GM18519 (cell line): ENCODE data around the gene ITPR3.
"Not testable (repeated sequence)": the region's sequence is repeated elsewhere in the genome, so short reads cannot be mapped to it uniquely, and the experiment has no call there.

ENCODE experiments used
- ATAC-seq: cut with Tn5 transposase; IDR thresholded peaks from one replicate; pipeline ENCODE4 v1.9.1; 2021; ENCODE audit warnings: mild to moderate bottlenecking, moderate library complexity; ENCODE audit not compliant: unreplicated experiment, low FRiP score

The ITPR3 gene

GRCh38 chr6:33590531-33591198, 30.5 kb upstream of the ITPR3 start:
- no peak for ATAC-seq

DNA sequence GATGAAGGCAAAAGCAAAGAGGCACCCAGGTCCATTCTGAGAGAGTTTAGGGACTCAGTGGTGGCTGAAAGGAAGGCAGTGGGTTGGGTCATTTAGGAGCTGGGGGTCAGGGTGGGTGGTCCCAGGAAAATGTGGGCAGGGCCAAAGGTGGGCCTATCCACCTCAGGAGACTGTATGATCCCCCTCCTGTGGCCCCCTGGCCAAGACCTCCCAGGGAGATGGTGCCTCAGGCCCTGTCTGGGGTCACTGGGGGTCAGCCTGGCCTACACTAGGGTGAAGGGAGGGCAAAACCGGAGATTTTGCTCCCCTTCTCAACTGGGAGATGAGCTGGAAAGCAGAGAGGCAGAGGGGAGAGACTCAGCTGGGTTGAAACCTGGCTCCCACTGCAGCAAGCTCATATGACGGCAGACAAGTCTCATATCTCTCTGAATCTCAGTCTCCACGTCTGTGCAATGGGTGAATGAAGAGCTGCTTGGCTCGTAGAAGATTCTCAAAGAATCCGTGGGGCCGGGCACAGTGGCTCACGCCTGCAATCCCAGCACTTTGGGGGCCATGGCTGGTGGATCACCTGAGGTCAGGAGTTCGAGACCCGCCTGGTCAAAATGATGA, 29.6 kb upstream of the ITPR3 start:
- ATAC-seq: no peak

GRCh38 chr6:33592280-33592594, 28.9 kb upstream of the ITPR3 start:
- no peak for ATAC-seq

DNA sequence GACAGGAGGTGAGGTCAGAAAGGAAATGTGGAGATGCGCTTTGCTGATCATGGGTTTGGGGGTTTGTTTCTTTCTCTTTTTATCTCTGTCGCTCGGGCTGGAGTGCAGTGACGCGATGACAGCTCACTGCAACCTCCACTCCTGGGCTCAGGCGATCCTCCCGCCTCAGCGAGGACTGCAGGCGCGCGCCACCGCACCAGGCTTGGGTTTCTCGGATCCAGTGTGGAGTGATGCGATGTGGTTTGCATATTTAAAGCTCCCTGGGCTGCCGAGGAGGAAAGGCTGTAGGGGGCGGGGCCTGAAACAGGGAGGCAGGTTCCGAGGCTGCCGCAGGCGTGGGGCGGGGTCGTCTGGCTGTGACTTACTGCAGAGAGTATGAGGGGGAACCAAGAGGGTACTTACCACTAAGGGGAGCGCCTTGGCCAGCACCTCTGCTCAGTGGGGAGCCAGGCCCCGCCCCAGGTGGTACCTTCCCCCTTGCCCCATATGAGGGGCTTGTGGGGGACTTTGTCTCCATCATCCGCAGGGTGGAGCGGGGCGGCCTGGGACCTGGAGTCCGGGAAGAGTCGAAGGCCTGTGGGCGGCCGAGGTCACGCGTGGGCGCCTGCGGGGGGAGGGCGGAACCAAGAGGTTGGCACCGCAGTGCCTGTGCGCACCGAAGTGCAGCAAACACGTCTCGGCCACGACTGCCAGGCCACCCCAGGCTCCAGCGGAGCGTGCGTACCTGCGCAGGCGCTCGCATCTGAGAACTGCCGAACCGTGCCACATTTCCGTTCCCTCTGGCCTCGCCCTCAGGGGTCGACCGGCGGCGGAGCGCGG, 28.3 kb upstream of the ITPR3 start:
- no peak for ATAC-seq

- ATAC-seq: no peak
Observed at GRCh38 chr6:33593414-33593727, 27.8 kb upstream of the ITPR3 start.

- ATAC-seq: no peak
Observed at GRCh38 chr6:33595001-33595846, 25.9 kb upstream of the ITPR3 start.

DNA sequence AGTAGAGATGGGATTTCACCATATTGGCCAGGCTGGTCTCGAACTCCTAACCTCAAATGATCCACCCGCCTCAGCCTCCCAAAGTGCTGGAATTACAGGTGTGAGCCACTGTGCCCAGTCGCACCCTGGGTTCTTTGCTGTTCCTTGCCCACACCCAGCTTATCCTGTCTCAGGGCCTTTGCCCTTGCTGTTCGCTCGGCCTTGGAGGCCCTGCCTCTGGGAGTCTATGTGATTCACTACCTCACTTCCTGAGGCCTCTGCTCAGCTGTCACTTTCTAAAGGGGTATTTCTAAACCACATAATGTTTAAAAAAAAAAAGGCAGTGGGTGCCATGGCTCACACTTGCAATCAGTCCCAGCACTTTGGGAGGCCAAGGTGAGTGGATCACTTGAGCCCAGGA, 24.2 kb upstream of the ITPR3 start:
- not testable (repeated sequence) for ATAC-seq

- ATAC-seq: no peak
Observed at GRCh38 chr6:33597551-33598322, 23.4 kb upstream of the ITPR3 start.

DNA sequence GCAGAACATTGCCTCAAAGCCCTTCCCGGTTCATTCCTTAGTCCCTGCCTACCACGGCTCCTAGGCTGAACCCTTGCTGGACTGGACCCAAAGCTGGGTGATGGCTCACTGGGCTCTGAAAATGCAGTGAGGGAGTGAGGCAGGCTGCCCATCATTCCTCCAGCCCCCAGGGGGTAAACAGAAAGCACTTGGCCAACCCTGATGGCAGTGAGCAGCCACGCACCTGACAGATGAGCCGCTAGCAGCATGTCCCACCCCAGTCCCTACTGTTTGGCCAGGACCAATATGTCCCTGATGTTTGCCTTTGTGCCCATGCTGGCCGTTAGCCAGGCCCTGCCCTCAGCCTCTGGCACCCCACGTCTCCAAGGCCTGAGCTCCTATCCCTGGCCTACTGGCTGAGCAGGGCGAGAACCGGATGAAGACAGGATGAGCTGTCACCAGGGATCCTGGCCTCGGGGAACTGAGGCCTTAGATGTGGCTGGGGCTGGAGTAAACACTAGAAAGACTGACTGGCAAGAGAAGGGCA, 21.6 kb upstream of the ITPR3 start:
- no peak for ATAC-seq

DNA sequence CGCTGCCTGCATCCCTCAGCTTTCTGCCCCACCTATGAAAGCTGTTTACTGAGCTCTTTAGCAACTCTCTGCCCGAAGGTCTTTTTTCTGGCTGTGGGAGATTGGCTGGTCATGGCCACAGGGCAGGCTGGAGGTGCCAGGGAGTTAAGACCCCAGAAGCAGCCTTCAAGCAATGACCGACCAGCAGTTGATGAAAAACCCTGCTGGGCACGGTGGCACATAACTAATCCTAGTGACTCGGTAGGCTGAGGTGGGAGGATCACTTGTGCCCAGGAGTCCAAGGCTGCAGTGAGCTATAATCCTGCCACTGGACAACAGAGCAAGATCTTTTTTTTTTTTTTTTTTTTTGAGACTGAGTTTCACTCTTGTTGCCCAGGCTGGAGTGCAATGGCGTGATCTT, 20.4 kb upstream of the ITPR3 start:
- no peak for ATAC-seq

DNA sequence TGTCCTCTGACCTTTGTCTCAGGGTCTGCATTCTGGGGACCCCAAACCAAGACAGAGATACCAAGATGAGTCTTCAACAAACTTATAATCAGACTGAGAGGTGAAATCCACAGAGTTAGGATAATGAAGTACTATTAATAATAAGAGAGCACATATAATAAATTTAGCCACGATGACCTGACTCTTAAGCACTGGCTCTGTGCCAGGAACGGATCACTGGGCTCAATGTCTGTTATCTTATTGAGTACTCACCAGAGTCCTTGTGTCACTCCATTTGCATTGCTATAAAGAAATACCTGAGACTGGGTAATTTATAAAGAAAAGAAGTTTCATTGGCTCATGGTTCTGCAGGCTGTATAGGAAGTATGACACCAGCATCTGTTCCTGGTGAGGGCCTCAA, 18.9 kb upstream of the ITPR3 start:
- ATAC-seq: no peak

- ATAC-seq: no peak
Observed at GRCh38 chr6:33604941-33605854, 15.9 kb upstream of the ITPR3 start.

GRCh38 chr6:33606642-33607041, 14.5 kb upstream of the ITPR3 start:
- no peak for ATAC-seq

DNA sequence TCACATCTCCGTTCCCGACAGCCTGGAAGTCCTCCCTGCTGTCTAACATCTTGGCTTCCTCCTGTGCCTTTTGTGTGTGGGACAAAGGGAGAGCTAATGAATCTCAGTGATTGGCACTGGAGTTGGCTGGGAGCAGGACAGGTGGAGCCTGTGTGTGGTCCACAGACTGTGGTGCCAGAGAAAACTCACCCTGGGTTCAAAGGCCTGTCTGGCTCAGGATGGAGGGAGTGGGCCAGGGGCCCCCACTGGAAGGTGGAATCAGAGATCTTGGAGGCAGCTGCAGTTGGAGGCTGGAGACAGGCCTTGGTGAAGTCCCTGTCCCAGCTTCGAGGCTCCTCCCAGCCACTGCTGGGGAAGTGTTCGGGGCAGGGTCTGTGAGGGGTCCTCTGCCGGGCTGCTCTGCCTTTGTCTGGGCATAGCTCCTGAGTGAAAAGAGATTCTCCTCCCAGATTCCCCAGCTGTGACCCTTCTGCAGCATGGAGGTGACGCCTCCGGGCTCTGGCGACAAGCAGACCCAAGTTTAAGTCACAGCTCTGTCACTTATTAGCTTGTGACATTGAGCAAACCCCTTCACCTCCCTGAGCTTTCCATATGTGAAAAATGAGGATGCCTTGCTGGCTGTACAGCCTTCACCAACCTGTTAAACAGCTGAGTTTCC, 13.9 kb upstream of the ITPR3 start:
- ATAC-seq: no peak

GRCh38 chr6:33607784-33608161, 13.3 kb upstream of the ITPR3 start:
- no peak for ATAC-seq

DNA sequence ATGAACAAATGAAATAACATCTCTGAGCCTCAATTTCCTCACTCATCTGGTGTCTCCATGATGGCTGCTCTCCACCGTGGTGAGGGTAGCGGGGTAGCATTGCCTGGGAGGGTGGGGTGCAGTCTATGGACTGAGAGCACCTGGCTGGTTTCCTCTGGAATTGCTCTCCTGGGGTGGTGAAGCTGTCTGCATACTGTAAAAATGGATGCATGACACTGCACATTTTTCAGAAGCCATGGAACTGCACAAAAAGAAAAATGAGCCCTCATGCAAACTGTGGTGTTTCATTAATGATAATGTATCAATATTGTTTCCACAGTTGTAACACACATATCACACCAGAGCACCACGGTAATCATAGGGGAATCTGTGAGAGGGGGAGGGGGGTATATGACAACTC, 12.1 kb upstream of the ITPR3 start:
- no peak for ATAC-seq

DNA sequence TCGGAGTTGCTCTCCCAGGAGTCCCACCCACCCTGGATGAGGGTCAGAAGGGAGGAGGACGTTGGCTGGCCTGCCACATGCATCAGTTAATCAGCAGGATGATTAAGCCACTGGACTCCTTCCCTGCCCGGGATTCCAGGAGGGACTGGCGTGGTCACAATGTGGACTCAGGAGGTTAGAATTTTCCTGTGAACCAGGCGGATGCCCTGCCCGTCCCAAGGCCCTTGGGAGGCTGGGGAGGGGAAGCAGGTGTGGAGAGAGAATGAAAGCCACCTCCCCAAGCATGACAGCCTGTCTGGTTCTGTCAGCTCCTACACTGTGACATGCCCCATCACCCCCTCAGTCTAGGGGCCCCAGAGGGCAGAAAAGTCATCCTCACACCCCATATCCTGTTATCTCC, 11.6 kb upstream of the ITPR3 start:
- ATAC-seq: no peak

DNA sequence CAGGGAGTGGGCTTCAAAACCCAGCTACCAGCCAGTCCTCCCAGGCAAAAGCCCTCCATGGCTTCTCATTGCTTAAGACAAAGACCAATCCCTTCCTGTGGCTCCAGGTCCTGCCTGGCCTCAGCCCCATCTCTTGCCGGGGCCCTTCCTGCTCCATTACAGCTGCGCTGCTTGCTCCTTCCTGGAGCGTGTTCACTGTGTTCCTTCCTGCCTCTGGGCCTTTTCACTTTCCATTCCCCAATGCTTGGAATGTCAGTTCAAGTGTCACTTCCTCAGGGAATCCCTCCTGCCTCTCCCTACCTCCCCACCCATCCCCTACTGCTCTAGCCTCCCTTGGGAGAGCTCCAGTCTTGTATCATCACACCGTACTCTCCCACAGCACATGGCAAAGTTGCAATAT, 11.1 kb upstream of the ITPR3 start:
- ATAC-seq: no peak
